OCI-LY1 (cell line): ENCODE measurements around the gene PDZK1IP1.

Source experiments
- H2AFZ ChIP-seq: fragments of 200-600 bp; sonication (generic), shearing (Covaris generic); 2 replicates; pipeline ENCODE4 v1.6.0; 2014; ENCODE audit warnings: antibody characterized with exemption, mild to moderate bottlenecking, low read length
- H3F3A ChIP-seq: fragments of 200-600 bp; sonication (generic), shearing (Covaris generic); 2 replicates; pipeline ENCODE4 v1.6.0; 2014; ENCODE audit warnings: mild to moderate bottlenecking, antibody characterized with exemption, low read length, moderate library complexity; ENCODE audit not compliant: insufficient read depth
- H3K27ac ChIP-seq: fragments of 200-600 bp; sonication (generic); 2 replicates; pipeline ENCODE4 v1.5.1; 2014; ENCODE audit warnings: low read length, mixed run types, mild to moderate bottlenecking, low read depth; ENCODE audit not compliant: poor library complexity, severe bottlenecking
- H3K27me3 ChIP-seq: fragments of 200-600 bp; sonication (generic); 2 replicates; pipeline ENCODE4 v1.6.0; 2014; ENCODE audit warnings: antibody characterized with exemption, mild to moderate bottlenecking, low read length, moderate library complexity; ENCODE audit not compliant: insufficient read depth
- H3K36me3 ChIP-seq: fragments of 200-600 bp; sonication (generic); 2 replicates; pipeline ENCODE4 v1.6.1; 2014; ENCODE audit warnings: mild to moderate bottlenecking, antibody characterized with exemption, low read length, moderate library complexity, mixed read lengths; ENCODE audit not compliant: insufficient read depth
- H3K4me1 ChIP-seq: fragments of 200-600 bp; sonication (generic); 2 replicates; pipeline ENCODE4 v1.5.1; 2014; ENCODE audit warnings: mild to moderate bottlenecking, low read length, moderate library complexity; ENCODE audit not compliant: insufficient read depth, severe bottlenecking
- H3K4me2 ChIP-seq: fragments of 200-600 bp; sonication (generic), shearing (Covaris generic); 2 replicates; pipeline ENCODE4 v1.6.1; 2014; ENCODE audit warnings: low read length
- H3K4me3 ChIP-seq: fragments of 200-600 bp; sonication (generic); 2 replicates; pipeline ENCODE4 v1.5.1; 2014; ENCODE audit warnings: low read length, low read depth, mild to moderate bottlenecking, mixed read lengths; ENCODE audit not compliant: poor library complexity, severe bottlenecking
- H3K79me2 ChIP-seq: fragments of 200-600 bp; shearing (Covaris generic); 2 replicates; pipeline ENCODE4 v1.6.1; 2016; ENCODE audit warnings: mixed run types, low read length, mixed read lengths; ENCODE audit not compliant: insufficient read depth
- H3K9ac ChIP-seq: fragments of 200-600 bp; sonication (generic), shearing (Covaris generic); 2 replicates; pipeline ENCODE4 v1.6.1; 2014; ENCODE audit warnings: mild to moderate bottlenecking, low read length, mixed read lengths
- H3K9me2 ChIP-seq: fragments of 200-600 bp; sonication (generic), shearing (Covaris generic); 2 replicates; pipeline ENCODE4 v1.6.1; 2014; ENCODE audit warnings: low read depth, mild to moderate bottlenecking, low read length, mixed read lengths
- H3K9me3 ChIP-seq: fragments of 200-600 bp; shearing (Covaris generic); 2 replicates; pipeline ENCODE4 v1.6.1; 2014; ENCODE audit warnings: low read length, mixed read lengths
- H4K20me1 ChIP-seq: fragments of 200-600 bp; sonication (generic), shearing (Covaris generic); 2 replicates; pipeline ENCODE4 v1.6.0; 2016; ENCODE audit warnings: mild to moderate bottlenecking, low read length; ENCODE audit not compliant: insufficient read depth
- EZH2 ChIP-seq: fragments of 200-600 bp; sonication (generic), shearing (Covaris generic); IDR thresholded peaks from 2 replicates; pipeline ENCODE4 v1.8.0; 2017; ENCODE audit warnings: borderline replicate concordance, mixed run types, mild to moderate bottlenecking, antibody characterized with exemption, low read length, moderate library complexity, mixed read lengths
- TF ChIP-seq, protein P1 (sequence below): fragments of 200-600 bp; sonication (generic), shearing (Covaris generic); IDR thresholded peaks from 2 replicates; pipeline ENCODE4 v1.5.1; 2017; ENCODE audit warnings: mild to moderate bottlenecking, antibody characterized with exemption, low read length, moderate library complexity, mixed read lengths

PDZK1IP1 gene

DNA sequence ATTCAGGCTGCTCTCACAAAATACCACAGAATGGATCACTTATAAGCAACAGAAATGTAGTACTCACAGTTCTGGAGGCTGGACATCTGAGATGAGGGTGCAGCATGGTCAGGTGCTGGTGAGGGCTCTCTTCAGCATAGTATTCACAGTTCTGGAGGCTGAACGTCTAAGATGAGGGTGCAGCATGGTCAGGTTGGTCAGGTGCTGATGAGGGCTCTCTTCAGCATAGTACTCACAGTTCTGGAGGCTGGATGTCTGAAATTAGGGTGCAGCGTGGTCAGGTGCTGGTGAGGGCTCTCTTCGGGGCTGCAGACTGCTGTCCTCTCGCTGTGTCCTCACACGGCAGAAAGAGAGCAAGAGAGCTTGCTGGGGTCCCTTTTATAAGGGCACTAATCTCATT, 17.1 kb downstream of the PDZK1IP1 start:
- Histone ChIP-seq H3K4me3 (no peak overlapping the region), H2AFZ (no peak overlapping the region), H3K79me2 (no peaks in the 10 kb centered on the region), H4K20me1 (no peaks in the 10 kb centered on the region), H3F3A (no peaks in the 10 kb centered on the region), H3K4me1 (no peaks in the 10 kb centered on the region), H3K27me3 (no peaks in the 10 kb centered on the region), H3K36me3 (no peaks in the 10 kb centered on the region), H3K9me2 (no peaks in the 10 kb centered on the region), H3K9ac (no peak overlapping the region), H3K9me3 (no peaks in the 10 kb centered on the region), H3K27ac (no peak overlapping the region), H3K4me2 (no peak overlapping the region)
- TF ChIP-seq, protein P1, sequence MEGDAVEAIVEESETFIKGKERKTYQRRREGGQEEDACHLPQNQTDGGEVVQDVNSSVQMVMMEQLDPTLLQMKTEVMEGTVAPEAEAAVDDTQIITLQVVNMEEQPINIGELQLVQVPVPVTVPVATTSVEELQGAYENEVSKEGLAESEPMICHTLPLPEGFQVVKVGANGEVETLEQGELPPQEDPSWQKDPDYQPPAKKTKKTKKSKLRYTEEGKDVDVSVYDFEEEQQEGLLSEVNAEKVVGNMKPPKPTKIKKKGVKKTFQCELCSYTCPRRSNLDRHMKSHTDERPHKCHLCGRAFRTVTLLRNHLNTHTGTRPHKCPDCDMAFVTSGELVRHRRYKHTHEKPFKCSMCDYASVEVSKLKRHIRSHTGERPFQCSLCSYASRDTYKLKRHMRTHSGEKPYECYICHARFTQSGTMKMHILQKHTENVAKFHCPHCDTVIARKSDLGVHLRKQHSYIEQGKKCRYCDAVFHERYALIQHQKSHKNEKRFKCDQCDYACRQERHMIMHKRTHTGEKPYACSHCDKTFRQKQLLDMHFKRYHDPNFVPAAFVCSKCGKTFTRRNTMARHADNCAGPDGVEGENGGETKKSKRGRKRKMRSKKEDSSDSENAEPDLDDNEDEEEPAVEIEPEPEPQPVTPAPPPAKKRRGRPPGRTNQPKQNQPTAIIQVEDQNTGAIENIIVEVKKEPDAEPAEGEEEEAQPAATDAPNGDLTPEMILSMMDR, result no peak
- no peak for TF ChIP-seq EZH2

DNA sequence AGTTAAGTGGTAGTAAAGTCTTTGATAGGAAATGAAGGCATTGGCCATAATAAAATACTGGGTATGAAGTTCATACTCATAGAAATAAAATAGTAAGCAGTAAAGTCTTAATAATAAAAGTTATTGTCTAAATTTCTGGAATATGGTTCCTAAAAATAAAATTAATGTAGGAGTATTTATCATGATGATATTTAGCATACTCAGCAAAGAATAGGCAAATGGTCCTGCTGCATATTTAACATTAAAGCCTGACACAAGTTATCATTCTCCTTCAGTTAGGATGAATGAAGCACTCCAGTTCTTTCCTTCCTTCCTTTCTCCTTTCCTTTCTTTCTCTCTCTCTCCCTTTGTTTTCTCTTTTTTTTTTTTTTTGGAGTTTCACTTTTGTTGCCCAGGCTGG, 25.3 kb downstream of the PDZK1IP1 start:
- no peak overlapping the region for H3K27ac ChIP-seq
- no peaks in the 10 kb centered on the region for H4K20me1 ChIP-seq
- H3F3A ChIP-seq, result no peaks in the 10 kb centered on the region
- H3K27me3 ChIP-seq, result no peaks in the 10 kb centered on the region
- TF ChIP-seq, protein P1, result no peak
- TF ChIP-seq EZH2, result no peak
- no peak overlapping the region for H3K9ac ChIP-seq
- no peaks in the 10 kb centered on the region for H3K9me2 ChIP-seq
- H2AFZ ChIP-seq, result no peak overlapping the region
- no peaks in the 10 kb centered on the region for H3K36me3 ChIP-seq
- H3K4me3 ChIP-seq, result no peak overlapping the region
- no peaks in the 10 kb centered on the region for H3K9me3 ChIP-seq
- H3K4me1 ChIP-seq, result no peaks in the 10 kb centered on the region
- no peaks in the 10 kb centered on the region for H3K79me2 ChIP-seq
- no peak overlapping the region for H3K4me2 ChIP-seq

DNA sequence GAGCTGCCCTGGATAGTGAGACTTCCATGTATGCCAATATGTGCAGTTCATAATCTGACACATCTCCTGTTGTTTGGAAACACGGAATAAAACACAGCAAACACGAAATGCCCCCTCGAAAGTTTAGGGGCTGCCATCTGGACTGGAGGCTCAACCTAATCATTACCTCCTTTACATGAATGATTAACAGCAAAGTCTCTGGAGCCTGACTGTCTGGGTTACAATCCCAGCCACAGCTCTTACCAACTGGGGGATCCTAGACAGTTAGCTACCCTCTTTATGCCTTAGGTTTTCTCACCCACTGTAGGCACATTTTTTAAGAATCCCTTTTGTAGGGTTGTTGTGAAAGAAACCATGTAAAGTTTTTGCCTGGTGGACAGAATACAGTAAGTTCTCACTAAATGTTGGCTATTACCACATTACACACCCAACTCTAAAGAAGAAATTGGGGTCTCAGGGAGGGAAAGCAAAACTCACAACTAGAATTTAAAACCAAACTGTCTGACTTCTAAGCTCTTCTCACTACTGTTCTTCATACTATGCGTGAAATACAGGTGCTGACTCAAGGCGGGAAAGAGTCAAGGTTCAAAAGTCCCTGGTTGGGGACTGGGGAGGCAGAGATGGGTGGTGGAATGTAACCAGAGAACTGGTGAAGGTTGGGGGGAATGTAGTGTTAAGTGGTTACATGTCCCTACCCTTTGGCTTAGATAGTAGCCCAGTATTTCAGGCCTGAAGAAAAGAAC, 28.4 kb downstream of the PDZK1IP1 start:
- H3K27ac ChIP-seq, result no peak overlapping the region
- no peak for TF ChIP-seq EZH2
- TF ChIP-seq, protein P1, result no peak
- no peak overlapping the region for H3K4me3 ChIP-seq
- no peaks in the 10 kb centered on the region for H3K9me3 ChIP-seq
- H2AFZ ChIP-seq, result no peak overlapping the region
- no peaks in the 10 kb centered on the region for H3K4me1 ChIP-seq
- H3F3A ChIP-seq, result no peaks in the 10 kb centered on the region
- H3K79me2 ChIP-seq, result no peaks in the 10 kb centered on the region
- H3K9ac ChIP-seq, result no peak overlapping the region
- no peaks in the 10 kb centered on the region for H4K20me1 ChIP-seq
- no peak overlapping the region for H3K4me2 ChIP-seq
- H3K36me3 ChIP-seq, result no peaks in the 10 kb centered on the region
- H3K9me2 ChIP-seq, result no peaks in the 10 kb centered on the region
- H3K27me3 ChIP-seq, result no peaks in the 10 kb centered on the region
